ENCODE results near the gene TAPBPL. TPM values are rescaled to one million over a fixed set of nuclear protein-coding genes. Genes with fewer than 3 reads are reported as not detected.
A peak's percentile ranks its signal among the peaks of the same experiment; 100 is the strongest.

The TAPBPL gene
- total RNA-seq, 2 experiments from 2014 or later: 14.7 to 15.8 TPM

GRCh38 chr12:6407236-6407954, 44.4 kb upstream of the TAPBPL start:
- no peak for DNase-seq
- no peak for ATAC-seq (ENCODE audit: poor library complexity)
- H3K4me1 Mint-ChIP-seq (ENCODE audit: low read depth): no peaks in the 10 kb centered on the region
- ChIA-PET POLR2A (no interaction called here), CTCF (no interaction called here)
- intact Hi-C loops (cut with DNase I, micrococcal nuclease): no loop called here
- H3K4me1 ChIP-seq (ENCODE audit: insufficient read depth, low read length): no peaks in the 10 kb centered on the region
- no peaks in the 10 kb centered on the region for H3K9me3 ChIP-seq (ENCODE audit: control insufficient read depth in 1 of 2, insufficient read depth in 1 of 2, low read length in 2 of 2)
- no peaks in the 10 kb centered on the region for H3K36me3 ChIP-seq (ENCODE audit: insufficient read depth, low read length)
- H3K36me3 Mint-ChIP-seq (ENCODE audit: low read depth): no peaks in the 10 kb centered on the region
- H3K27ac ChIP-seq (ENCODE audit: low read depth in 1 of 2, low read length in 2 of 2): no peak overlapping the region
- H3K9me3 Mint-ChIP-seq: no peaks in the 10 kb centered on the region
- no peaks in the 10 kb centered on the region for H3K27me3 ChIP-seq (ENCODE audit: control insufficient read depth in 1 of 2, insufficient read depth in 2 of 2, low read length in 2 of 2)
- H3K27me3 Mint-ChIP-seq: no peaks in the 10 kb centered on the region
- no peak overlapping the region for H3K4me3 ChIP-seq (ENCODE audit: low read length)
- TF ChIP-seq CTCF (IDR thresholded peaks at IDR 0.05): no peak
- no peak overlapping the region for H3K27ac Mint-ChIP-seq
- H3K4me3 Mint-ChIP-seq: no peak overlapping the region

GRCh38 chr12:6416596-6416995, 35.2 kb upstream of the TAPBPL start:
- no peak for ATAC-seq (ENCODE audit: poor library complexity)
- POLR2A ChIA-PET: no interaction called here
- H3K27ac Mint-ChIP-seq: no peak overlapping the region
- CTCF ChIA-PET: no interaction called here
- H3K9me3 Mint-ChIP-seq: no peaks in the 10 kb centered on the region
- Histone ChIP-seq H3K4me1 (ENCODE audit: insufficient read depth, low read length) (no peaks in the 10 kb centered on the region), H3K27ac (ENCODE audit: low read depth in 1 of 2, low read length in 2 of 2) (no peak overlapping the region), H3K27me3 (ENCODE audit: control insufficient read depth in 1 of 2, insufficient read depth in 2 of 2, low read length in 2 of 2) (no peaks in the 10 kb centered on the region), H3K4me3 (ENCODE audit: low read length) (no peak overlapping the region), H3K36me3 (ENCODE audit: insufficient read depth, low read length) (no peaks in the 10 kb centered on the region), H3K9me3 (ENCODE audit: control insufficient read depth in 1 of 2, insufficient read depth in 1 of 2, low read length in 2 of 2) (no peaks in the 10 kb centered on the region)
- no peaks in the 10 kb centered on the region for H3K4me1 Mint-ChIP-seq (ENCODE audit: low read depth)
- peak in 2 of 14 experiments; percentile 33 to 38 for DNase-seq
- intact Hi-C loops (cut with DNase I, micrococcal nuclease): no loop called here
- no peak overlapping the region for H3K4me3 Mint-ChIP-seq
- no peaks in the 10 kb centered on the region for H3K27me3 Mint-ChIP-seq
- TF ChIP-seq CTCF (IDR thresholded peaks at IDR 0.05): no peak
- no peaks in the 10 kb centered on the region for H3K36me3 Mint-ChIP-seq (ENCODE audit: low read depth)

DNA sequence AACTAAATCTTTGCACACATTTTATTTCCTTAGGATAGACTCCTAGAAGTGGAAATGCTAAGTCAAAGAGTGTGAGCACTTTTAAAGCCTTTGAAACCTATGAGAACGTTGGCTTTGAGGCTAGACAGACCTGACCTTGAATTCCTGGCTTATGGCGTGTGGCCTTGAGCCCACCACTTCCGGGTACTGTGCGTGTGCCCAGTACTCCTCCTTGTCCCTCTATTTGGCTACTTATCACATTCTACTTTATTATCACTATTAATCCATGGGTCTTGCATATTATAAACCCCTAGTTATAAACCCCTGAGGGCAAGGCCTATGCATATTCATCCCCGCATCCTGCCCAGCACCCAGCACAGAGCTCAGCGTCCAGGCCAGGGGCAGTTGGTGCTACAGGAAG, 33.0 kb upstream of the TAPBPL start:
- CTCF ChIA-PET: no interaction called here
- ATAC-seq (ENCODE audit: poor library complexity): no peak
- H3K36me3 Mint-ChIP-seq (ENCODE audit: low read depth): no peaks in the 10 kb centered on the region
- intact Hi-C loops (cut with DNase I, micrococcal nuclease): no loop called here
- no peaks in the 10 kb centered on the region for H3K27me3 Mint-ChIP-seq
- Histone ChIP-seq H3K4me1 (ENCODE audit: insufficient read depth, low read length) (peaks cover 8% of the 10 kb centered on the region), H3K9me3 (ENCODE audit: control insufficient read depth in 1 of 2, insufficient read depth in 1 of 2, low read length in 2 of 2) (no peaks in the 10 kb centered on the region), H3K4me3 (ENCODE audit: low read length) (no peak overlapping the region), H3K27me3 (ENCODE audit: control insufficient read depth in 1 of 2, insufficient read depth in 2 of 2, low read length in 2 of 2) (no peaks in the 10 kb centered on the region), H3K36me3 (ENCODE audit: insufficient read depth, low read length) (no peaks in the 10 kb centered on the region), H3K27ac (ENCODE audit: low read depth in 1 of 2, low read length in 2 of 2) (no peak overlapping the region)
- H3K27ac Mint-ChIP-seq: no peak overlapping the region
- no peak overlapping the region for H3K4me3 Mint-ChIP-seq
- no peak for DNase-seq
- no peak for TF ChIP-seq CTCF (IDR thresholded peaks at IDR 0.05)
- POLR2A ChIA-PET: interaction anchor here (1.0 kb wide), 1 partner anchor 47 kb away, joined by 3 read pairs; no protein-coding TSS in a partner anchor
- H3K4me1 Mint-ChIP-seq (ENCODE audit: low read depth): peaks cover 7% of the 10 kb centered on the region
- H3K9me3 Mint-ChIP-seq: no peaks in the 10 kb centered on the region

All from CD4-positive, alpha-beta T cell (primary cell).